Measurements from ENCODE around the gene ABLIM1. TPM values are rescaled to one million over a fixed set of nuclear protein-coding genes. Genes with fewer than 3 reads are reported as not detected.
"Not testable (repeated sequence)": the region's sequence is repeated elsewhere in the genome, so short reads cannot be mapped to it uniquely, and the experiment has no call there.

Gene ABLIM1
- polyA plus RNA-seq (ENCODE audit: insufficient read depth in 1 of 5, insufficient read length in 5 of 5, low replicate concordance in 1 of 5): 10 to 100 TPM; 38.2 to 68.6 (median 63.6) TPM
- long read RNA-seq, donor 1, partial matches to known transcripts: 13 of 13 reads
- long read RNA-seq, donor 1, other reads (novel, unspliced or antisense): 0 of 13 reads
- long read RNA-seq, donor 2, partial matches to known transcripts: 8 of 8 reads
- long read RNA-seq, donor 2, other reads (novel, unspliced or antisense): 0 of 8 reads
- long read RNA-seq, donor 3: 0 reads
- long read RNA-seq, donor 4: 0 reads
- long read RNA-seq, donor 5, partial matches to known transcripts: 11 of 11 reads
- long read RNA-seq, donor 5, other reads (novel, unspliced or antisense): 0 of 11 reads
- long read RNA-seq, donor 6: 0 reads
- long read RNA-seq, donor 7: 0 reads
- long read RNA-seq, donor 8: 0 reads

- no peak for DNase-seq
Observed at GRCh38 chr10:114658175-114658574, at the start of gene ABLIM1. ABLIM1 (minus strand) TSS chr10:114658275; CDS start chr10:114658200, 75 bp downstream.

GRCh38 chr10:114706458-114707055 lies 48.5 kb upstream of the ABLIM1 start:
- DNase-seq: no peak

DNA sequence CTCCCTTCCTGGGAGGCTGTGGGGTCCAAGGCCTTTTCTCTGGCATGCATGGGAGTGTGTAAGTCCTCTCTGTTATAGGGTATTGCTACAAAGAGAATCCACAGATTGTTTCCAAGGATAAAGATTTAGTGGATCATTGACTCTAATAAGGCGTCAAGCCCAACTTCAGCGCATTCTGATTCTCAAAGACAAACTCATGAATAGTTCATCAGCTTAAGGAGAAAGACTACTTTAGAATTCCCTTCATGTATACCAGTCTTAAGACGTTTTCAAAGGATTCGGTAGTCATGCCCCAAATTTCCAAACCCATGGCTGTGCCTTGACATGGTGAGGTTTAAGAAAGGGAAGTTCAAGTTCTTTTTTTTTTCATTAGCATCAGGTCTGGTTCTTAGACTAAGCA lies 46.6 kb upstream of the ABLIM1 start:
- DNase-seq: no peak

- no peak for DNase-seq
Observed at GRCh38 chr10:114703377-114704107, 45.5 kb upstream of the ABLIM1 start.

DNA sequence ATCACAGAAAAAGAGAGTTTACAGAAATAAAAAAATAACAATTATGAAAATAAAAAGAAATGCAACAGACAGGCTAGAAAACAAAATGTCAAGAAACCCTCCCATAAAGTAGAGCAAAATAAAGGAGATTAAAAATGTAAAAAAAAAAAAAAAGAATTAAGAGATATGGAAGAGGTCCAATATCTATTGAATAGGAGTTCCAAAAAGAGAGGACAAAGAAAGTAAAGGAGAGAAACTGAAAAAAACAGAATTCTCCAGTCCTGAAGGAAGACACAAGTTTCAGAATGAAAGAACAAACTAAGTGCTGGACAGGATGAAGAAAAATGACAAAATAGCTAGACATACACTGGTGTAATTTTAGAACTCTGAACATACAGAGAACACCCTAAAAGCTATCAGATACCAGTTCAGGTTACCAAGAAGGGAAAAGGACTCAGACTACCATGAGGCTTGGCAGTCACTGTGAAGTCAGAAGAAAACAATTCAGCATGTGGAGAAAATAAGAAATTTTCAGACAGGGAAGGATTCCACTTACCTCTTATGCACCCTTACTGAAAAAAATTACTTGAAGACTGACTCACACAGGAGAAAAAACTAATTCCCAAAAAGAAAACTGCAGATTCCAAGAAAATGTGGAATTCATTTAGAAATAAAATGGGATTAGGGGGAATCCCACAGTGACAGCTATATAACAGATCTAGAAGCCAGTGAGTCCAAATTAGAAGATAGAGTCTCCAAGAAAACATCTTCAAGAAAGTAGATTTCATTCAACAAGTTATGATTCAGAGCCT lies 40.4 kb upstream of the ABLIM1 start:
- DNase-seq: no peak

DNA sequence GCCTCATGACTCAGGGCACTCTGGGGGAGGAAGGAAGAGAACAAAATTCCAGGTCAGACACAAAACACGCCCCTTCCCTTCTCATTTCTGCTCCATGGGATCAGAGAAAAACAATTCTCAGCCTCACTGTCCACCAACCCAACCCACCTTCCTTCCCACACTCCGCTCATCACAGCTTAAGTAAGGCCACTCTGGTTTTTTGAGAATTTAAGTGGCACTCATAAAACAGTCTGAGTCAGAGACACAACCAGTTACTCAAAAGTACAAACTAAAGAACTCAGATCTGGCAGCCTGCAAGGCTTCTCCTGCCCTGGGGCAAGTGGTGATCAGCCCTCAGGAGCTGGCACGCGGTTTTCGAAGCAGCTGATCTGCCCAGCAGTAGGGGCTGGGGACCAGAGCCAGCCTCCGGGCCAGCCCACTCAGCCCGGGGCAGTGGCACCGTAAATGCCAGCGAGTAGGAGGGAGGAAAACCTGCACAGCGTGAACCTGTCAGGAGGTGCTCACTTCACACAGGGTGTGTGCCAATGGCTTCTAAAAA lies 39.1 kb upstream of the ABLIM1 start:
- DNase-seq: no peak

- not testable (repeated sequence) for DNase-seq
Observed at GRCh38 chr10:114696301-114696700, 38.2 kb upstream of the ABLIM1 start.

GRCh38 chr10:114694752-114695151 lies 36.7 kb upstream of the ABLIM1 start:
- no peak for DNase-seq

- no peak for DNase-seq
Observed at GRCh38 chr10:114694062-114694461, 36.0 kb upstream of the ABLIM1 start.

GRCh38 chr10:114691442-114691941 lies 33.4 kb upstream of the ABLIM1 start:
- no peak for DNase-seq

DNA sequence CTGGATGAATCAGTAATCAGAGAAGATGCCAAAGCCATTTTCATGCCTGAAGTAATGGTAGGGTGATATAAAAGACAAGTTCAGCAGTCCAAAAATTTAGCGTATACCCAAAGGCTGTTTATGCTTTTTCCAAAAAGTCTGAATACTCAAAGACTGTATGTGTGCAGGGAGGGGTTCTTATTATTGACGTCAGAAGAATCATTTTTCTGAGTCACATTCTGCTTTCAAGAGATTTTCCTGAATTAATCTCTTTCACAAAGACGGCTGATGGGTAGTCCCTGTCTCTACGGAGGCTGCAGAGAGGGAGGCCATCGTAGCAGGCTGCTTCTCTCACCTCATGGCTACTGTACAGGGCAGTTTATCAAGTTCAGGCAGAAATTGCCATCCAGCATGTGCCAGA lies 30.7 kb upstream of the ABLIM1 start:
- no peak for DNase-seq

GRCh38 chr10:114687459-114687858 lies 29.4 kb upstream of the ABLIM1 start:
- no peak for DNase-seq

DNA sequence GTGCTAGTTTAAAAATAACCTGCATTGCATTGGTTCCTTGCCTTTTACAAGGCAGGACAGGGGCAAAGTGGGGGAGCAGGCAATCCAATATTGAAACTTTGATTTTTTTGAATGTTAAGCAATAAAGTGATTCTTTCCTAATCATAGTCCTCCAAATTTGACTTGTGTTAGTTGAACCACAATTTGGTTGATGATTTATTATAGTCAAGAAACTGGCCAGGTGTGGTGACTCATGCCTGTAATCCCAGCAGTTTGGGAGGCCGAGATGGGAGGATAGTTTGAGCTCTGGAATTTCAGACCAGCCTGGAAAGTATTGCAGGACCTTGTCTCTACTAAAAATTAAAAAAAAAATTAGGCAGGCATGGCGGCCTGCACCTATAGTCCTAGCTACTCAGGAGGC lies 27.9 kb upstream of the ABLIM1 start:
- no peak for DNase-seq

GRCh38 chr10:114685456-114685855 lies 27.4 kb upstream of the ABLIM1 start:
- DNase-seq: peak; percentile 59 to 62

DNA sequence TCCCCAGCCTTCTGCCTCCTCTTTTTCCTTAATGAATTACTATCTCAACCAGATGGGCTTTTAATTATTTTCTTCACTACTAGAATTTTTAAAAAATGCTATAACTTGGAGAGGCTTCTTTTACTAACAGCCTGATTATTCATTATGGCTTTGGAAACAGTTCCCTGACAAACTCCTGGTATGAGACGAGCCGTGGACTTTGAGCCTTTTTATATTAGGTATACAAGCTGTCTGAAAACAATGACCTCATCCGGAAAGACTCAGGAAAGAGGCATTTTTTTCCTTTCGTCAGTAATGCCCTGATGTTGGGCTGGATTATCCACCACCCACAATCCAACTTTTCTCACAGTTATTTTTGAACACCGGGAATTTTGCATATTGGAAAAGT lies 26.7 kb upstream of the ABLIM1 start:
- peak in 1 of 2 donors; percentile 45 for DNase-seq

GRCh38 chr10:114684084-114684821 lies 26.2 kb upstream of the ABLIM1 start:
- no peak for DNase-seq

- no peak for DNase-seq
Observed at GRCh38 chr10:114683593-114683992, 25.5 kb upstream of the ABLIM1 start.

- no peak for DNase-seq
Observed at GRCh38 chr10:114683162-114683561, 25.1 kb upstream of the ABLIM1 start.

- no peak for DNase-seq
Observed at GRCh38 chr10:114682532-114682931, 24.5 kb upstream of the ABLIM1 start.

DNA sequence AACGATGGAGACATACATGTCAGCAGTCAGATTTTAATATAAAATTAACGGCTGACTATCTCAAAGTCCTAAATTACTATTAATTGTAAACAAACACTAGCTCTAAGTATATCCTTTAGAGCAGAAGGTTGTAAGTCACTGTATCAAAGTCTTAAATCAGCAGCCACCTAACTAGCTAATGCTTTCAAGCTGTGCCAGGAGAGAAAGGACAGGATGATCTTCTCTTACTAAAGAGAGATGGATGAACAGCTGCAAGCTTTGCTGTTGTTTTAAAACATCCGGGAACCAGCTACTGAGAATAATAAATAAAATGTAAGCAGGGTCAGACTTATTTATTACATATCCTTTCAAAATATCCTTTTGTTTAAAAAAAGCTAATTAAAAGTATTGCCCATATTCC lies 24.0 kb upstream of the ABLIM1 start:
- no peak for DNase-seq

DNA sequence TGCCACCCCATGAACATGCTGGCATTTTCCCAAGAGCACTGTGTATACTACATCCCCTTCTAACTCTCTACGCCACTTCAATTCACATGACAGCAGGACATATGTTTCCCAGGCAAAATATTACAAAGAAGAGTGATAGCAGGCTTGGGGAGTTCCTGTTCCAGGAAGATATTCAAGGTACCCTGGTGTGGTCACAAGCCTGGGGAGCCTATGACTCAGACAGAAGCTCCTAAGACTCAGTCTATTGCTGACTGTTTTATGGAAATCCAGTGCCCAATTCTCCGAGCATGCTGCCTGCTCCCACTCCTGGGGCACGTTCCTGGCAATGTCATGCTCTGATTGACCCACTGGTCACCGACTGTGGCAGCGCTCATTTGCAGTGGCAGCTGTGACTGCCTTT lies 23.5 kb upstream of the ABLIM1 start:
- no peak for DNase-seq
